ENCODE results near the gene RPS5.

DNA sequence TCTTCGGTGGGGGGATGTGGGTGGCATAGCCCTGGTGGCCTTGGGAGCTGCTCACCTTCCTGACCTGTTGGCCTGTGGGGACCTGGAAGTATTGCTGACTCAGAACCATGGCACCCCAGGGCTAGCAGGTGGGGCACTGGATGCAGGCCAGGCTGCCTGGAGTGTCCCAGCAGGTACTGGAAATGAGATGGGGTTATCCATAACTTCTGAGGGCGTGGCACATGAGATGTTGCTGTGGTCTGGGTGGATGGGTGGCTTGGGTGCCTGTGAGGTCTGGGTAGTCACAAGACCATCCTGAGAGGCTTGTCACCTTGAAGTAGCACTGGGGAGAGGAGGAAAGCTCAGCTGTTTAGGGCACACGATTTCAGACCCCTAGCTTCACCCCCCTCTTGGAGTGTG is 7.8 kb downstream of the RPS5 start:
- TF ChIP-seq GATA2 (IDR thresholded peaks at IDR 0.05; ENCODE audit: low read depth, low read length) (no peak), GATA3 (IDR thresholded peaks at IDR 0.05; ENCODE audit: low read depth, low read length) (no peak)

Data from SH-SY5Y (cell line).